NCI-H2227 (cell line): ENCODE data around the gene DPYD.
"Not testable (repeated sequence)": the region's sequence is repeated elsewhere in the genome, so short reads cannot be mapped to it uniquely, and the experiment has no call there.

Experiments used
- DNase-seq: peaks from one replicate; lab custom pipeline; 2025; ENCODE audit not compliant: unreplicated experiment; lab: John Stamatoyannopoulos, UW

The DPYD gene

DNA sequence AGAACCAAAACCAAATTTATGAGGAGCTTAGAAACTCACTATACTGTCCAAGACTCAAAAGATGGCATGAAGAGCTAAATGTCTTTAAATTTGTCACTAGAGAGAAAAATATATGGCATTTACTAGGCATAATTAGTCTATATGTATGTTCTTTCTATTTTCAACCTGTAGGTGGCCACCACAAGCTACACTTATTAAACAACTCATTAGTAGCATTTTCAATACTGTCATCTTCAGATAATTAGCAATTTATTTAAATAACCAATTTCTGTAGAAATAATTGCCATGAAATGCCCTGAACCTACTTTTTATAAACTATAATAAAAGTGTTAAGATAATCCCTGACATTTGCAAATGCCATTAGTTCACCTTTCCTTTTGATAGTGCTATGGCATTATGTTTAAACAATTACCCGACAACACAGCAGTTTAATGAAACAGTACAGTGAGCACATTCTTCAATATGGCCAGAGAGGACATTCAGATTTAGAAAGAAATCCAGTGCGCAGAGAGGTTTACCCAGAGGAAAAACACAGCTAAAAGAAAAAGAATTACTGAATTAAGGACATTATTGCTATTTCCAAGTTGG is 676.8 kb downstream of the DPYD start:
- no peak for DNase-seq

DNA sequence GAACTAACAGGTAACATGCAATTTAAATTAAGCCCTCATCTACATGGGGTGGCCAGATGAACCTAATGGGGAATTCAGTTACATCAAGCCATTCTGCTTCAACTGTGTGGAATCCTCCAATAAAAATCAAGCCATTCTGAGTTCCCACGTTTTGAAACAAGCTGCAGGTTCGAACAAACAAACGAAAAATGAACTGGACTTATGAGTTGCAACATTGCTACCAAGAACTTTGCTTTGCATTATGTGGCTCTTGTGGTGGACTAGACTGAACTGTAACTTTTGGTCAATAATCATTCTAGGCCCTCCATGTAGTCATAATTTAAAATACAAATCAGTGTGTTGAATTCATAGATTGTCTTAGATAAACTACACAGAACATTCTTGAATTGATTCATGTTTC is 682.0 kb downstream of the DPYD start:
- DNase-seq, result no peak

DNA sequence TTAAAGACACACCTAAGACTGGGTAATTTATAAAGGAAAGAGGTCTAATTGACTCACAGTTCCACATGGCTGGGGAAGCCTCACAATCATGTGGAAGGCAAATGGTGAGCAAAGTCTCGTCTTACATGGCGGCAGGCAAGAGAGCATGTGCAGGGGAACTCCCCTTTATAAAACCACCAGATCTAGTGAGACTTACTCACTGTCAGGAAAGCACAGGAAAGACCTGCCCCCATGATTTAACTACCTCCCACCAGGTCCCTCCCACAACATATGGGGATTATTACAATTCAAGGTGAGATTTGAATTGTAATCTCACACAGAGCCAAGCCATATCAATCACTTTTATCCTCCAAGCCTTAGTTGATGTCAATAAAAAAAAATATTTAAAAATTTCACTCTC is 689.5 kb downstream of the DPYD start:
- DNase-seq, result not testable (repeated sequence)

DNA sequence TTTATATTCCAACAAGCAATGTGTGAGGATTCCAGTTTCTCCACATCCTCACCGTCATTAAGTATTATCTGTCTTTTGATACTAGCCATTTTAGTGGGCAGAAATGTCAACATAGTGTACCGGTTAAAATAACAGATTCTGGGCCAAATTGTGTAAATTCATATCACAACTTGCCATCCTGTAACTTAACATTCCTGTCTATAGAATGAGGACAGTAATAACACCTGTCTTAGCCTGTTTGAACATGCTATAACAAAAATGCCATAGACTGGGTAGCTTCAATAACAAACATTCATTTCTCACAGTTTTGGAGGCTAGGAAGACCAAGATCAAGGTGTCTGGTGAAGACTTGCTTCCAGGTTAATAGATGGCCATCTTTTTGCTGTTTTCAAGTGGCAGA is 708.2 kb downstream of the DPYD start:
- DNase-seq, result no peak

DNA sequence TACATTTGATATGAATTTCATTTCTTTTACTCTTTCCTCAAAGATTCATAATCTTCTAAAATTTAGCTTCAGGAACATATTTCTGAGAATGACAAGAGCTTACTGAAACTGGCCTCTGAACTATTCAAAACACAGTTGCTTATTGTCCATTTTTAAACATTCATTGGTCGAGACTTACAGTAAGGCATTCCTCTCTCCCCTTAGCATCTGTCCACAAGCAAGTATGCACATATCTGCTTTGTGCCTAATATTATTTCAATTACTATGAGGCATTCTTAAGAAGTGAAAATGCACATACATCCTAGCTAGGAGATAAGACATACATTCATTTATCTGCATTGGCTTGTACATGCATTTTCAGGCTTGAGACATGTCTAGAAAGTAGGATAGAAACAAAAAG is 710.5 kb downstream of the DPYD start:
- DNase-seq, result no peak

DNA sequence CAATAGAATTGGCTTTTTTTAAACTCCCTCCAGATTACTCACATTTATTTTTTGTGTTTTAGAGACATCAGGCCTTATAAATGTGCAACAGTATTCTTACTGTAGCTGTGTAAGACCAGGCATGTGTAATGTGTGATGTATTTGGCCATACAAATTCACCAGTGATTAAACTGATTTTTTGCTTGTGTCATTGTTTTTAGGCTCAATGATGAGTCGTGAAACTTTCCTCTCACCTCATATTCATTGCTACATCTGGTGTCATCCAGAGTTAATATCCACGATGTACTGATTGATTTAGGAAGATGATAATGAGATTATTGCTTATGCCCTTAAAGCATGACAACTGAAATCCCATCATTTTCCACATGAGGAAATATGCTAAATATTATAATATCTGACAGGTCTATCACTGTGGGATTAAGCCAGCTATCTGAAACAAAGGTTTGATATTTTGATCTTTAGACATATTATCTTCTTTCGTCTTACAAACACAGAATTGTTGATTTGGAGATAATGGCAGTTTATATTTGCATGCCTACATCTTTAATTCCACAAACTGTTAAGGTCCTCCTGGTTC is 711.4 kb downstream of the DPYD start:
- DNase-seq, result no peak

DNA sequence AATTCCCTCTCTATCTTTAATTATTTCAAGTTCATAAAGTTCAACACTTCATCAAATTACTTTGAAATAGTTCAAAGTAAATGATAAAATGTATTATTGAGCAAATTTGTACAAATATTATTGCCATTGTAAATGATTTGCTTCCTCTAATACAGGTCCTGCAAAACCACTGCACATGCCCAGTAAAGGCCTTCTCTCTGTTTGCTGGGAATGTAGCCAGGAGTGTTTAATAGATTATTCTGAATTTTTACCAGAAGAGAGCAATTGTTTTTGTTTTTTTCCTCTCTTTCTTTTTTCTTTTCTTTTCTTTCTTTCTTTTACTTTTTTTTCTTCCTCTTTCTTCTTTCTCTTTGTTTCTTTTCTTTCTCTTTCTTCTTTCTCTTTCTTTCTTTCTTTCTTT is 713.0 kb downstream of the DPYD start:
- no peak for DNase-seq

DNA sequence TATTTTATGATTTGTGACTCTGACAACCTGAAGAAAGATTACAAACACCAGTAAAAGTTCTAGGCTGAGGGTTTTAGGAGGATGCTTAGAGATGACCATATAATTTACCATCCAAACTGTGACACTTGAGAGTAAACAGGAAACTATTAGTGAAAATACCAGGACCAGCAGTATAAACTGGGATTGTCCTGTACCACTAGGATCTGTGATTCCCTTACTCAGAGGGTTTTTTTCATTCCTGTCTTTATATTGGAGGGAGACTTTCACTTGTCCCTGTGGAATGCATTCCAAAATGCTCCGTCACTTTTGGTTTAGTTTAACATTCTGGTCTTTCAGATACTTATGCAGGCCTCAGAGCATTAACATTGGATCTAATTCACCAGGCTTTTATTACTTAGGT is 716.4 kb downstream of the DPYD start:
- DNase-seq, result no peak

DNA sequence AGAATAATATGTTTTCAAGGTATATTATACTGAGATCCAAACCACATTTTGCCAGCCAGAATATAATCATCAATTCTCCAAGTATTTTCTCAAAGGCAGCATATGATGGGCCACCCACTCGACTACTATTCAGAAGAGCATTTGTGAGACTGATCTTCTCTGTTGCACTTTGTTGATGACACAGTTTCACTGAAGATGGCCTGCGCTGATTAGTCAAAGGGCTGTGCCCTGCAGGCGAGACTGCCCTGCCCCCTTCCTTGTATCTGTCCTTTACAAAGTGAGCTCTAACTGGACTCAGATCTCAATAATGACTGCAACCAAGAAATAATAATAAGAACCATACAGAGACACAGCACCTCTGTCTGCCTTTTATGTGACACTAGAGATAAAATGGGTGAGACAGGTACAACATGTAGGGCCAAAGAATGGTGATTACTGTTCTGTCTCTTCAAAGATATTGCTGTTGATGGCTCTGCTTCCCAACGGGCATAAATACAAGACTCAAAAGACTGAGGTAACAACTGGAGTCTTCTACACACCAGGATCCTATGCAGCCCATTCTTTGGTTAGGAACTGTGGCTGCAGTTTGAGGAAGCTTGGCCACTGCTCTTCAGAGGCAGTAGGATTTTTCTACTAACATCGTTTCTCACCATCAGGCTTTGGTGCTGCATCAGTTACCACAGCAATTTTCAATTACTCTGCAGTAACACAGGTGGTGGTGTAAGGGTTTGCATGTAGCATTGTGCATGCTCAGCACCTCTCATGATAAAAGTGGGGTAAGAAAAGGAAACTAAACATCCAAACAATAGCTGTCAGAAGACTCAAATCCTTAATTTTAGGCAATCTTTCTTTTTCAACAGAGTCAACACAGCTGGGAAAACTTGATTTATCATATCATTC is 718.1 kb downstream of the DPYD start:
- no peak for DNase-seq

DNA sequence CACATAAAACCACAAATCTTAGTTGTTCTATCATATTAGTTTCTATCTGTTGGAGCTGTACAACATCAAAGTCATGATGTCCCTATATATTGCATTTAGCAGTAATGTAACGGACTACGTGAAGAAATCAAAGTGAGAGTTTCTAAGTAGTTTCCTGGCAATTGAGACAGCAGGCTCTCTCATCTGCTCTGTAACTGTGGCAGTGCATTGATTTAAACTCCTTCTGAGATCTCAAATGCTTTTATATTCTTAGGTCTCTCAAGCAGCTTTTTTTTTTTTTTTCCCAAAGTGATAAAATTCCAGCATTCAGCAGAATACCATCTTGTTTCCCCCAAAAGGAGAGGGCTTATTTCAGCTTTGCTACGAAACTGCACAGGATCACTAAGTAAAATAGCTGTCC is 719.2 kb downstream of the DPYD start:
- DNase-seq, result no peak

DNA sequence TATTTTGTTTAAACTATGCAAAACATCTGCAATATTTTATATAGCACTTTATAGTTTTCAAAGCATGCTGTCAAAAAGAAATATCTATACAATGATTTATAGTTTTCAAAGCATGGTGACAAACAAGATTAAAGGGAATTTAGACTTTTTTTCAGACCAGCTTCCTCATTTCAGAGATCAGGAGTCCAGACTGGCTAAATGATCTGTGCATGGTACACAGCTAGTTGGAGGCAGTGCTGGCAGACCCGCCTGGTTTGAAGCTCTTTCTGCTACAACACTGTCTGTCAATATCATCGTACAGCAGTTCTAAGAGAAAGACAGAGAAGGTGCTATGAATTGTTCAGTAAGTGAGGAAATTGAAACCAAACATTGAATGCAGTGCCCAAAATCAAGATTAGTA is 720.2 kb downstream of the DPYD start:
- no peak for DNase-seq

DNA sequence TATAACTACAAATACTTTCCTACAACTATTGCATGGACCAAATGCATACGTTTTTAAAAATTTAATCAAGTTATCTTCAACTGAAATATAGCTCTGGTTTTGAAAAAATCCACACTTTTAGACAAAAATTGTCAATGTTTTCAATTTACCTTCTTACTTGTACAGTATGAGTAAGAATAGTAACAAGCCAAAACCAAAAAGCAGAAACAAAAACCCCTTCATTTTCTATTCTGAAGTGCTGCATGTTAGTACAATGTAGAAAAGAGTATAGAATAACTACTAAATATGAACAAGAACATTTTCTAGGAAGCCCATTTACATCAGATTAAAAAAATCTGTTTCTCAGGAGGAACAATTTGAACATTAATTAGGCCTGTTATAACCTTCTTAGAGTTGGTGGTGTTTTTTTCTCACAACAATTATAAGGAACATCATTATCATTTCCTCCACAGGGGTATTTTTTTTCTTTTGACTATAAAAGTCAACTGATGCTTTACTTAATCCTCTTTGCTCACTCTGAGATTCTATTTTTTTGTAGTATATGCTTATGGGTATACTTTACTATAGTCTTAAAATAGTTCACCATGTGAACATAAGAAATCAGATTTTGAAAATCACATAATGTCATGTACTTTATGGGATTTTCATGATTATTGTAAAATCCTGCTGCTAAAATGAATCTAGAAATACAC is 723.9 kb downstream of the DPYD start:
- DNase-seq, result no peak

DNA sequence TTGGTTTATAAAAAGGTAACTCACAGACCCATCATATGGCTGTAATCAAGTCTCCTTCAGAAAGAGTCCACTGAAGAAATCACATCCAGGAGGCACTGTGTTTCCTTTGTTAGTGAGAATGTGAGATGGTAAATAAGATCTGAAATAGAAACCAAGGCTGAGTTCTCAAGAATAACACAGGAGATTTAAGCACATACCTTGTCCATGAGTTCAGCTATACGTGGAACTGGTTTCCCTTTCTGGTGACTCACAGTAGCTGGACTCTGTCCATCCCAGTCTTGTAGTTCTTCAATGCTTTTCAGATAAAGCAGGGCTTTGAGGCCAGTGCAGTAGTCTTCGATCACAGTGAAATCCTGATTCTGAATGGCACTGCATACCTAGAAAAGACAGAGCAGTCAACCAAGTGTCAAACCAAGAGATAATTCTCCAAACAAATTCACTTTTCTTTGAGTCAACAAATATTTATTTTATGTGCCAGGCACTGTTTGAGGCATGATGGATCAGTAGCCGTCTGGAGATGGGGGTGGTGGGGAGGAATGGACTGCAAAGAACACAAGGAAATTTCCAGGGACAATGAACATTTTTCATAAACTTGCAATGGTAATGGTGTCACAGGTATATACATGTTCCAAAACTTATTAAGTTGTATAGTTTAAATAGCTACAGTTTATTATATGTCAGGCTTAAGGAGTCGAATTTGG is 727.8 kb downstream of the DPYD start:
- no peak for DNase-seq

DNA sequence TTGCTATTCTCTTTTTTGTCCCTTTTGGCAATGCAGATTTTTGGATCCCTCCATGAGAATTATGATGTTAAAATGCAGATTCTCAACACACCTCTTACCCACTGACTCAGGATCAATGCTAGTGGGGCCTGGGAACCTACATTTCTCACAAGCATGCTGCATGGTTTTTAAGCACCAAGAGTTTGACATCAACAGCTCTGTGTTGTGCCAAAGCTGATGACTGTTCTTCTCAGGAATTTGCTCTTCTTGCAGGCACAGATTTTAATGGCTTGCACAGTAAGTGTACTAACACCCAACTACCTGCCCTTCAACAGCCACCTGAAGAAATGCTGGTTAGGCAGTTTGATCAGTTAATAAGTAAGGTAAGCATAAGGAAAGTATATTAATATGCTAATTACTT is 730.5 kb downstream of the DPYD start:
- DNase-seq, result no peak

DNA sequence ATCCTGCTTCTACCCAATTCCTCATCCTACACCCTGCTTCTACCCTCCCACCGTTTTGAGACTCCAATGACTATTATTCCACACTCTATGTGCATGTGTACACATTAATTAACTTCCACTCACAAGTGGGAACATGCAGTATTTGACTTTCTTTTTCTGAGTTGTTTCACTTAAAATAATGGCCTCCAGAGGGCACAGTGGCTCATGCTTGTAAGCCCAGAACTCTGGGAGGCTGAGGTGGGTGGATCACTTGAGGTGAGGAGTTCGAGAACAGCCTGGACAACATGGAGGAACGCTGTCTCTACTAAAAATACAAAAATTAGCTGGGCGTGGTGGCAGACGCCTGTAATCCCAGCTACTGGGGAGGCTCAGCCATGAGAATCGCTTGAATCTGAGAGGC is 734.5 kb downstream of the DPYD start:
- no peak for DNase-seq

DNA sequence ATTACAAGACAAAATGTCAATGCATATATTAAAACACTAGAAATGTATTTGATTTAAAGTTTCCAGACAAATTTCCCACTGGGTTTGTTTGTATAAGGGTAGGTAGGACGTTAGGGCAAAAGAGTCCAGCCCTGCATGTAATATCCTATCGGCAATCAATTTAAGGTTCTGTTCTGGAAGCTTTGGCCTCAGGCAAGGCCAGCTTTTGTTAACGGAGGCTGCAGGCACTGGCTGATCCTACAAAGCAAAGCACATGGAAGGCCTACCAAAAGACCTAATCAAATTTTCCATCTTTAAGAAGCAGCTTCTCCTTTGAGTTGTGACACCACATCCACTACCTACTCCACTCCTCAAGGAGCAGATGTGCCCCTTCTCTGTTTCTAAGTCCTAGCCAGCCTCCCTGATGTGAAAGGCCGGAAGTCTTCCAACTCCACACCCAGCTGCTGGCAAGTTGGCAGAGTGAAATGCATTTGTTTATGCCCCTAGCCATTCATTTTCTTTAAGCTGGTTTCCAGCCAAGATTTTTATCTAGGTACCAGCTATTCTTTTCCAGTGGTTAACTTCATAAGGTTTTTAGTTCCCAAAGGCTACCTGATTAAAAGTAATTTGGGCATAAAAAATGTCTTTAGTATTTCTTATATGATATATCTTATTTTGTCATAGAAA is 746.7 kb downstream of the DPYD start:
- no peak for DNase-seq

DNA sequence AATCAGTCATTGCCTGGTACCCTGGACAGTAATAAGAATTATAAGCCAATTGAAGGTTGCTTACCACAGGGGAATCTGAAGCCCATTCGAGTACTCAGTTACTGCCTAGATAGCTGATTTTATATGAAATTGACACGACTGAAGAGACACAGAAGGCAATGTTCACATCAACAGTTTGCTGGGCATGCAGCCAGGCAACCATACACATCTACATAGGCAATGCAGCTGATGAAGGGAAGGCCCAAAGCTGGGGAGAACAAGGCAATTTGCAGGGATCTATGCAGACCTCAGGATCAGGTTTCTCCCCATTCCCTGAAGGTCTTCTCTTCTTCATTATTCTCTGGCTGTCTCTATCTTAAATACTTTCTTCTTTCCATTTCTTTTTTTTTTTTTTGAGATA is 750.5 kb downstream of the DPYD start:
- DNase-seq, result no peak

DNA sequence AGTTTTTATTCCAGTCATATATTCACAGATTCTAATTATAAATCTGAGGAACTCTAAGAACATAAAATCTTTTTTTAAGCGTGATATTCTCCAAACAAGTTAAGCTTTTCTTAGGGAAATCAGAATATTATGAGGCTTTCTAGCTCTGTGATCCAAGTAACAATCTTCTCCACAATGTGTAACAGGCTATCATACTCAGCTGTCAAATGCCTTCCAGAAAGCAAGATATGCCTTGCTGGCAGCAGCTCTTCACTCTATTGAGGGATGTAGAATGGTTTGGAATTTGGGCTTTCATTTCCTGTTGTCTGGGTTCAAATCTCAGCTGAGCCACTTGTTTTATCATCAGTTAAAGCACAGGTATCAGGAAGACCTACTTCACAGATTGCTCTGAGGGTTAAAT is 752.8 kb downstream of the DPYD start:
- DNase-seq, result no peak

DNA sequence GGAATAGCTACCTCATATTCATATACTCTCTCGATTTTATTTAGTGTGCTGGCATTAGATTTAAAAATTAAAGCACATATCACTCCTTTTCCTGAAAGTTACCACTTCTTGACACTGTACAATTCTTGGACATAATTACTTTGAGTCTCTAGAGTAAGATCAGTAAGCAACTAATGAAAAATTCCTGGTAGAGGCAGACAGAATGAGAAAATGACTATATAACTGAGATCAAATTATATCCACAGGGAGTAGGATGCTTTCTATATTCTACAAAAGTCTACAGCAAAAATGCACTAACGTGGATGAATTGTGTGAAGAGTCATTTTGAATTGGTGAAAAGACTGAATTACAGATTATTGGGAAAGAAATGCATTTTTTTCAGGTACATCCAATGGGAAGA is 753.6 kb downstream of the DPYD start:
- no peak for DNase-seq

DNA sequence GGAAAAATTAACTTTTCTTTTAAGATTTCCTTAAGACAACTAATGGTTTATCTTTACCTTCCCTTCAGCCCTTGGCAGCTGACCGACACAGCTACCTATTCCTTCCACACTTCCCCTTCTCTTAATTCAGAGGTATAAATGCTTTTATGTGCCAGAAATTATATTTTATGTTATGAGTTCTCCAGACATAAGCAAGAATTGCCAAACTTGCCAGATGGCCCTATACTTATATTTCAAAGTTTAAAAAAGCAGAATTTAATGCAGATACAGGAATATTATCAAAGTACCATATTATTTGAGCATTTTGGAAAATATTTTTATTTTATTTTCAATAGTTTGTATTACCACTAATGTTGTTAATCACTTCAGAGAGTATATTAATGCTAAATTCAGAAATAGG is 754.2 kb downstream of the DPYD start:
- no peak for DNase-seq

DNA sequence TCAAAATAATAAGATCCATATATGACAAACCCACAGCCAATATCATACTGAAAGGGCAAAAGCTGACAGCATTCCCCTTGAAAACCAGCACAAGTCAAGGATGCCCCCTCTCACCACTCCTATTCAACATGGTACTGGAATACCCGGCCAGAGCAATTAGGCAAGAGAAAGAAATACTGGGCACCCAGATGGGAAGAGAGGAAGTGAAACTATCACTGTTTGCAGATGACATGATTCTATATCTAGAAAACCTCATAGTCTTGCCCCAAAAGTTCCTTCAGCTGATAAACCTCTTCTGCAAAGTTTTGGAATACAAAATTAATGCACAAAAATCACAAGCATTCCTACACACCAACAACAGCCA is 756.6 kb downstream of the DPYD start:
- DNase-seq, result no peak
